Measurements from ENCODE around the gene DCUN1D3.

DCUN1D3 gene

GRCh38 chr16:20846551-20846950 lies 53.6 kb downstream of the DCUN1D3 start:
- TF ChIP-seq, protein P1, sequence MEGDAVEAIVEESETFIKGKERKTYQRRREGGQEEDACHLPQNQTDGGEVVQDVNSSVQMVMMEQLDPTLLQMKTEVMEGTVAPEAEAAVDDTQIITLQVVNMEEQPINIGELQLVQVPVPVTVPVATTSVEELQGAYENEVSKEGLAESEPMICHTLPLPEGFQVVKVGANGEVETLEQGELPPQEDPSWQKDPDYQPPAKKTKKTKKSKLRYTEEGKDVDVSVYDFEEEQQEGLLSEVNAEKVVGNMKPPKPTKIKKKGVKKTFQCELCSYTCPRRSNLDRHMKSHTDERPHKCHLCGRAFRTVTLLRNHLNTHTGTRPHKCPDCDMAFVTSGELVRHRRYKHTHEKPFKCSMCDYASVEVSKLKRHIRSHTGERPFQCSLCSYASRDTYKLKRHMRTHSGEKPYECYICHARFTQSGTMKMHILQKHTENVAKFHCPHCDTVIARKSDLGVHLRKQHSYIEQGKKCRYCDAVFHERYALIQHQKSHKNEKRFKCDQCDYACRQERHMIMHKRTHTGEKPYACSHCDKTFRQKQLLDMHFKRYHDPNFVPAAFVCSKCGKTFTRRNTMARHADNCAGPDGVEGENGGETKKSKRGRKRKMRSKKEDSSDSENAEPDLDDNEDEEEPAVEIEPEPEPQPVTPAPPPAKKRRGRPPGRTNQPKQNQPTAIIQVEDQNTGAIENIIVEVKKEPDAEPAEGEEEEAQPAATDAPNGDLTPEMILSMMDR (conservative IDR thresholded peaks at IDR 0.05; ENCODE audit: low read depth) = no peak
- no peak for DNase-seq (ENCODE audit: low spot score)
- CTCF ChIA-PET = interaction anchor here (0.6 kb wide), 1 partner anchor 46 kb away, joined by 4 read pairs; no protein-coding TSS in a partner anchor
- POLR2A ChIA-PET (ENCODE audit: low non-redundant PET) = no interaction called here
- no peak overlapping the region for H3K27ac ChIP-seq

DNA sequence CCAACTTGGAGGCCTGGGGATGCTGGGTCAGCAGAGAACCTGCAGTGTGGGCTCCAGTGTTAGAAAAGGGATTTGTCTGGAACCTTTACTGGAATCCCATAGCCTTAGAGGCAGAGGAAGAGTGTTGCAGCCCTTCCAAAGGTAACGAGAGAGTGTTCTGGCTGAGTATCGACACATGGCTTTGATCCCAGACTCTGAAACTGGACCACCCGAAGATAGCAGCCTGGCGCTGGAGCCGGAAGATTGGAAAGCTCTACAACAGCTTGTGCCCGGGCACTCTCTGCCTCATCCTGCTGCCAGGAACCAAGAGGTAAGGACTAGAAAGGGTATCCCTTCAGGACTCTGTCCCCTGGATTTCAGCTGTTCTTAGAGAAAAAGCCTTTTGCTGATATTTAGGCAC lies 54.1 kb downstream of the DCUN1D3 start:
- no peak for DNase-seq (ENCODE audit: low spot score)
- ChIA-PET CTCF (interaction anchor here (0.6 kb wide), 1 partner anchor 310 kb away, joined by 3 read pairs; no protein-coding TSS in a partner anchor), POLR2A (ENCODE audit: low non-redundant PET) (no interaction called here)
- TF ChIP-seq, protein P1 (conservative IDR thresholded peaks at IDR 0.05; ENCODE audit: low read depth) = no peak
- no peak overlapping the region for H3K27ac ChIP-seq

DNA sequence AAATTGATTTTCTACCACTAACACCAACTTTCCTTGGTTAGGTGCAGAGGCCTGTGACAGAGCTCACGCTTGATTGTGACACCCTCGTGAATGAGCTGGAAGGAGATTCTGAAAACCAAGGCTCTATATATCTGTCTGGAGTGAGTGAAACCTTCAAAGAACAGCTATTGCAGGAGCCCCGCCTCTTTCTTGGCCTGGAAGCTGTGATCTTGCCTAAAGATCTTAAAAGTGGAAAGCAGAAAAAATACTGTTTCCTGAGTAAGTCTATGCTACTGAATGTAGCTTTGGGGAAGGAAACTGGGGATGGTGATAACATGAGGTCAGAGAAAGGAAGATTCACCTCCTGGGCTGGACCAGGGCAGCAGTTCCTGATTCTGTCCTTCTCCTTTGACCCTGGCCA lies 55.6 kb downstream of the DCUN1D3 start:
- CTCF ChIA-PET = no interaction called here
- no peak overlapping the region for H3K27ac ChIP-seq
- DNase-seq (ENCODE audit: low spot score) = no peak
- POLR2A ChIA-PET (ENCODE audit: low non-redundant PET) = no interaction called here
- TF ChIP-seq, protein P1 (conservative IDR thresholded peaks at IDR 0.05; ENCODE audit: low read depth) = no peak

- no peak for DNase-seq (ENCODE audit: low spot score)
- H3K27ac ChIP-seq = no peak overlapping the region
- TF ChIP-seq, protein P1 (conservative IDR thresholded peaks at IDR 0.05; ENCODE audit: low read depth) = no peak
- ChIA-PET POLR2A (ENCODE audit: low non-redundant PET) (no interaction called here), CTCF (interaction anchor here (0.6 kb wide), 1 partner anchor 289 kb away, joined by 4 read pairs; no protein-coding TSS in a partner anchor)
Measured at GRCh38 chr16:20844054-20844453, 56.1 kb downstream of the DCUN1D3 start.

DNA sequence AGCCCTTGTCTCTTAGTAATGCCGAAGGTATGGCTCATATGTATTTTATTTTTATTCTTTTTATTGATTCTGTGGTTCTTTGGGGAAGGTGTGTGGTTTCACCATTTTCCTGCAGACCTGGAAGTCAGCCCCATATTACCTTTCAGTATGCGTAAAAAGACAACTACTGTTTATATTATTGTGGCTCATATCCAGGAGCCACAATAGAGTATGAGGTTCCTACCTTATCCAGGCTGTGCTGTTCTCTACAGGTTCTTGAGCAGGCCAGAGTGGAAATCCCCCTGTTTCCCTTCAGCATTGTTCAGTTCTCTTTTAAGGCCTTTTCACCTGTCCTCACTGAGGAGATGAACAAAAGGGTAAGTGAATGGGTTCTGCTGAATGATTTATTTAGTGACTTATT lies 60.7 kb downstream of the DCUN1D3 start:
- H3K27ac ChIP-seq = no peak overlapping the region
- TF ChIP-seq, protein P1 (conservative IDR thresholded peaks at IDR 0.05; ENCODE audit: low read depth) = no peak
- no peak for DNase-seq (ENCODE audit: low spot score)
- ChIA-PET CTCF (no interaction called here), POLR2A (ENCODE audit: low non-redundant PET) (no interaction called here)

DNA sequence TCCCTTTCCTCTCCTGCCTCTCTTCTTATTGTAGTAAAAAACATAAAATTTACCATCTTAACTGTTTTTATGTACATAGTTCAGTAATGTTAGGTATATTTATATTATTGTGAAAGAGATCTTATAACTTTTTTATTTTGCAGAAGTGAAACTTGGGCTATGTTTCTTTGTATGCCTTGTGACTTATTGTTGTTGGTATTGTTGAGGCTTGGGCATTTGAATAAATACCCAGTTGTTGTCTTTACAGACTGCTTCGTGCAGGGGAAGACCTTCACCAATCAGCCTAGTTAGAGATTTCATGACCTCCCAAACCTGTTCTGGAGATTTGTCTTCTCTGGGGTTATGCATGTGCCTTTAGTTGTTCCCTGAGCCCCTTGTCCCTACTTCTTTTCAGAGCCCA lies 61.9 kb downstream of the DCUN1D3 start:
- DNase-seq (ENCODE audit: low spot score) = no peak
- H3K27ac ChIP-seq = no peak overlapping the region
- TF ChIP-seq, protein P1 (conservative IDR thresholded peaks at IDR 0.05; ENCODE audit: low read depth) = no peak
- POLR2A ChIA-PET (ENCODE audit: low non-redundant PET) = no interaction called here
- CTCF ChIA-PET = no interaction called here

DNA sequence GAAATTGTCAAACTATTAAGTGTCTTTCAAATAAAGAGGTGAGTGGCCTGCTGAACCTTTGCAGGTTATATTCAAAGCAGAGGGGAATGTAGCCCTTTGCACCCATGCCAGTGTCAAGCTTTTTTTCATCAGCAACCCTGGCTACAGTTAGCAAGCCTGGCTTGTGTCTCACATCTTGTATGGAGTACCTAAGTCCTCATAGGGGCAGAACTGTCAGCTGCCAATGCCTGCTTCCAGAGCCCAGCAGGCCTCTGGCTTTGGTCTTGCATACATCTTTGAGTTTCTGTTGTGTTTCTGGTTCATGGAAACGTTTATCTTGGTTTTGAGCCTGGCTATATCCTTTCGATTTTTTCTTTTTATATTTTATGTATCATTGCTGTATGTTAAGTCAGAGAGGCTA lies 67.1 kb downstream of the DCUN1D3 start:
- TF ChIP-seq, protein P1 (conservative IDR thresholded peaks at IDR 0.05; ENCODE audit: low read depth) = no peak
- ChIA-PET POLR2A (ENCODE audit: low non-redundant PET) (no interaction called here), CTCF (interaction anchor here (0.6 kb wide), 1 partner anchor 339 kb away, joined by 5 read pairs; no protein-coding TSS in a partner anchor)
- H3K27ac ChIP-seq = no peak overlapping the region
- no peak for DNase-seq (ENCODE audit: low spot score)

Data from RWPE1 (cell line).